Fibroblast of peridontal ligament (primary cell): ENCODE data around the gene CPT1C.
"Not testable (repeated sequence)": the region's sequence is repeated elsewhere in the genome, so short reads cannot be mapped to it uniquely, and the experiment has no call there.

Source experiments
- DNase-seq: peaks from one replicate; pipeline ENCODE4 v3.0.0-alpha.2; 2010; ENCODE audit errors: extremely low read depth

Gene CPT1C

DNA sequence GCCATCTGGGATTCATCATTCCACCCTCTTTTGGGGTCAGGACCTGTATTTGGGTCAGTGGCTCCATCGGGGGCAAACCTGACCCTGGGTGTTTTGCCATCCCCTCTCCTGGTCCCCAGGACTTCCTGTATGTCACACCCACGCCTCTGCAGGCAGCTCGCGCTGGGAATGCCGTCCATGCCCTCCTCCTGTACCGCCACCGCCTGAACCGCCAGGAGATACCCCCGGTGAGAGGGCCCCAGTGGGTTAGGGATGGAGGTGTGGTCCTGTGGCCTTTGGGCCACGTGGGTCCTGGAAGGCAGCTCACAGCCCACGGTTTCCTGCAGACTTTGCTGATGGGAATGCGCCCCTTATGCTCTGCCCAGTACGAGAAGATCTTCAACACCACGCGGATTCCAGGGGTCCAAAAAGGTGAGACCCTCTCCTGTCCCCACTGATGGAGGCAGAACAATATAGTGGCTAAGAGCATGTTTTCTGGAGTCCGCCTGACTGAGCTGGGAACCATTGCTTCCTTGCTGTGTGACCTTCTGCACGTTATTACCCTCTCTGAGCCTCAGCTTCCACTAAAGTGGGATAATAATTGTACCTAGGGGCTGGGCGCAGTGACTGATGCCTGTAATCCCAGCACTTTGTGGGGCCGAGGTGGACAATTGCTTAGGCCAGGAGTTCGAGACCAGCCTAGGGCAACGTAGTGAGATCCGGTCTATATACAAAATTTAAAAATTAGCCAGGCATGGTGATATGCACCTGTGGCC is 14.1 kb downstream of the CPT1C start:
- DNase-seq: no peak

DNA sequence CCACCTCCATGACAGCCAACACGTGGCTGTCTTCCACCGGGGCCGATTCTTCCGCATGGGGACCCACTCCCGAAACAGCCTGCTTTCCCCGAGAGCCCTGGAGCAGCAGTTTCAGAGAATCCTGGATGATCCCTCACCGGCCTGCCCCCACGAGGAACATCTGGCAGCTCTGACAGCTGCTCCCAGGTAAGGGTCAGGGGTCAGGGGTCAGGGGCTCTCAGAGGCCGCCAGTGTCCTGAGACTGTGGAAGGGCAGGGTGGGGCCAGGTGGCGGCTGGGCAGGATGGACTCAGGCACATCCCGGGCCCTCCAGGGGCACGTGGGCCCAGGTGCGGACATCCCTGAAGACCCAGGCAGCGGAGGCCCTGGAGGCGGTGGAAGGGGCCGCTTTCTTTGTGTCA is 15.0 kb downstream of the CPT1C start:
- no peak for DNase-seq

DNA sequence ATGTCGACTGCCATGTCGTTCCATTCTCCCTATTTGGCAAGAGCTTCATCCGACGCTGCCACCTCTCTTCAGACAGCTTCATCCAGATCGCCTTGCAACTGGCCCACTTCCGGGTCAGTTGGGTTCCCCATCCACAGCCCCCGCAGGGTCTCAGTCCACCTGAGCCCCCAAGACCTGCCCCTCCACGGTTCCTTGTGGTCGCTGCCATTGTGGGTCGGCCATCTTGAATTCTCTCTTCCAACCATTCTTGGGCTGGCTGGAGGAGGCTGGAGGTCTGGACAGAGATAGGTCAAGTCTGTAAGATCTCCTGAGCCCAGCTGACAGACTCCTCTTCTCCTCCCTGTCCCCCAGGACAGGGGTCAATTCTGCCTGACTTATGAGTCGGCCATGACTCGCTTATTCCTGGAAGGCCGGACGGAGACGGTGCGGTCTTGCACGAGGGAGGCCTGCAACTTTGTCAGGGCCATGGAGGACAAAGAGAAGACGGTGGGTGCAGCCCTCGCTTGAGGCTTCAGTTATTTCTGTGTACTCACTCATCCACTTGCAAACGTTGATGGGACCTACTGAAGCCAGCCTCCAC is 19.5 kb downstream of the CPT1C start:
- DNase-seq: peak; percentile 31

DNA sequence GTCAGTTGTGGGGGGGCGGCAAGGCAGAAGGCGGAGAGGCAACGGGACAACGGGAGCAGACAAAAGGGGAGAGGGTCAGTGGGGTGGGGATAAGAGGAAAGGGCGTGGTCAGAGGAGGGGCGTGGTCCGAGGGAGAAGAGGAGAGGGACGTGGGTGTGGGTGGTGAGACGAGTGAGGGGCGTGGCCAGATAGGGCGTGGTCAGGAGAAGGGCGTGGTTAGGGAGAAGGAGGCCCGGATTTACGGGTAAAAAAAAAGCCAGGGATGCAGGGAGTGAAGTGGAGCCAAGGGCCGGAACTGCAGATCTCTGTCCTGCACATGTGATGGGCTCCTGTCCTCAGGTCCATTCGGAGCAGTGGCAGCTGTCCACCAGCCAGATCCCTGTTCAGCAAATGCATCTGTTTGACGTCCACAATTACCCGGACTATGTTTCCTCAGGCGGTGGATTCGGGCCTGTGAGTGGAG is 21.5 kb downstream of the CPT1C start:
- no peak for DNase-seq

GRCh38 chr19:49713236-49713845 is 22.4 kb downstream of the CPT1C start:
- no peak for DNase-seq

DNA sequence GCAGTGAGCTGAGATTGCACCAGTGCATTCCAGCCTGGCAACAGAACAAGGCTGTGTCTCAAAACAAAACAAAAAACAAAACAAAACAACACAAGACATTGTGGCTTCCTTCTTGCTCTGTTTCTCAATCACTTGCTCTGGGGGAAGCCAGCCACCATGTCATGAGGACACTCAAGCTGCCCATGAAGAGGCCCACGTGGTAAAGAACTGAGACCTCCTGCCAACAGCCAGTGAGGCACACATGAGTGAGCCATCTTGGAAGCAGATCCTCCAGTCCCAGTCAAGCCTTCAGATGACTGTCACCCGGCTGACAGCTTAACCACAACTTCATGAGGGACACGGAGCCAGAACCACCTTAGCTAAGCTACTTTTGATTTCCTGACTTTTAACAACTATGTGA is 25.2 kb downstream of the CPT1C start:
- DNase-seq: no peak

DNA sequence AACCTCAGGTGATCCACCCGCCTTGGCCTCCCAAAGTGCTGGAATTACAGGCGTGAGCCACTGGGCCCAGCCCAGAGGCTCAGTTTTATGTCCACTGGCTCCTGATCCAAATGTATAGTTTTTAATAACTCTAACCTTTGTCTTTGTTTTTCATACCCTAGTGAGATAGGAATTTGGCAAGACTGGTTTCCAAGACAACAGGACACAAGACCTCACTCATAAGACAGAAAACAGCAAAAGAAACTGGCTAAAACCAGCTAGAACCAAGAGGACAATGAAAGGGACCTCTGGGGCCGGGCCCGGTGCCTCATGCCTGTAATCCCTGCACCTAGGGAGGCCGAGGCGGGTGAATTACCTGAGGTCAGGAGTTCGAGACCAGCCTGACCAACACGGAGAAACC is 27.6 kb downstream of the CPT1C start:
- DNase-seq: peak; percentile 25

GRCh38 chr19:49718991-49719390 is 28.1 kb downstream of the CPT1C start:
- DNase-seq: no peak

GRCh38 chr19:49719420-49719819 is 28.5 kb downstream of the CPT1C start:
- not testable (repeated sequence) for DNase-seq

DNA sequence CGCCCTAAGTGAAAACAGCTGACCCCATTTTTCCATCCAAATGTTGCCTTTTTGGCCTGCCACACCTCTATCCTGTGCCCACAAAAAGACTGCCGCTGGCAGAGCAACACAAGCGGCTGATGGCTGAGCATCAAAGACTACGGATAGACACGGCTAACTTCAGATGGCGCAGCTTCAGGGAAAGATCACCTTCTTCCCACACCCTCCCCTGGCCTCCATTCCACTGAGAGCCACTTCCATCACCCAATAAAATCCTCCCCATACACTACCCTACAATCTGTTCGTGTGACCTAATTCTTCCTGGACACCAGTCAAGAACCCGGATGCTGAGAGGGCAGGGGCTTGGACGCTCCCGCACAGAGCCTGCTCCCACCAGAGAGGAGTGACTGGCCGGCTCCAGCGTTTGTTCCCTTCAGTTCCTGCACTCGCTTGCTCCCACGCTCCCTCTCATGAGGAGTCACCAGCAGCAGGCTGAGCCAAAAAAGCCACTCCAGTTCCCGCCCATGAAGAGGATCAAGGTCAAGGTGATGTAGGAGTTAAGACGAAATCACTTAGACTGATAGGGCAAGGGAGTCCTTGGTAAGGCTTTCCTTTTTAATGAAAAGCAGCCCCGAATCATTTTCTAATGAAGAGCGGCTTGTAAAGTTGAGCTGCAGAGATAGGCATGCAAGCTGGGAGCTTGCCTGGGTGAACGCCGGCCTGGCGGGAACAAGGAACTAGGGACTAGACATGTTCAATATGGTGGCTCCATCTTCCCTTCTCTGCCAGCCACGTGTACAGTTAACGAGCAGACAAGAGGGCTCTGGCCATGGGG is 36.5 kb downstream of the CPT1C start:
- DNase-seq: peak; percentile 11

DNA sequence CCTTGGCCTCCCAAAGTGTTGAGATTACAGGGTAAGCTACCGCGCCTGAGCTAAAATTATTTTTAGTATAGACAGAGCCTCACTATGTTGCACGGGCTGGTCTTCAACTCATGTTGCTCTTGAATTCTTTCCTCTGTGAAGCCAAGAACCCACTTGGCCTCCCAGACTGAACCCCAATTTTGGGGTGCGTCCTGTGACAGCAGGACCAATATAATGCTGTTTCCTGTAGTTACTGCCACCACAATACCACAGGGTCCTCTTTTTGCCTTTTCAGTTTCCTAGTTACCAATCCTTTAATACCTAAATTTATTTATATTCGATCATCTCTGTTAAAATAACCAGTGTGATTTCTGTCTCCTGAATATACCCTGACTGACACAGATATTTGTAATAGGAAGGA is 39.2 kb downstream of the CPT1C start:
- no peak for DNase-seq

- no peak for DNase-seq
These were observed 47.4 kb downstream of the CPT1C start for GRCh38 chr19:49738268-49738667.

DNA sequence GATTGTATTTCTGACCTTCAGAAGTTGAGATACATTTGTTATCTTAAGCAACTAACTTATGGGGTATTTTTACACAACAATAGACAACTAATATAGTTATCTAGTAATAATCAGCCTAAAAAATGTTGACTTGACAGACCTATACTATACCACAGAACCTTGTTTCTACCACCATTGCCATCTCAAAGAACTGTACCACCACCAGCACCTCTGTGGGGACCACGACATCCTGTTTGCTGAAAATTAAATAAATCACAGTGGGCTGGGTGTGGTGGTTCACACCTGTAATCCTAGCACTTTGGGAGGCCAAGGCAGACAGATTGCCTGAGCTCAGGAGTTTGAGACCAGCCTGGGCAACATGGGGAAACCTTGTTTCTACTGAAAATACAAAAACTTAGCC is 48.2 kb downstream of the CPT1C start:
- no peak for DNase-seq

DNA sequence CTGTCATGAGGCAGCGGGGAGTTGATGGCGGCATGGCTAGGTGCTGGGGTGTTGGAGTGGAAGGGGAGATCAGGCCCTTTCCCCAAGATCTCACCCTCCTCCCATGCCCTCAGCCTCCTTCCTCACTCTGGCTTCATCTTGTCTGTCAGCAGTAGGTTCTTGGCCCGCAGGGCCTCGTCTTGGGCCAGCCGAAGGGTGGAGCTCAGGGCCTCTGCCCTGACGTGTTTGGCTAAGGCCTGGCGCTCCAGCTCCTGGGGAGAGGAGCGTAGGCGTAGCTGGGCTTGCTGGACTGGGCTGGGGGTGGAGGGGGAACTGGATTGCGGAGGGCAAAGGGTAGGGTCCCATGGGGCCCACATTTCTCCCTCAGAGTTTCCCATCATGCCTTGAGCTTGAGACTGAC is 49.0 kb downstream of the CPT1C start:
- no peak for DNase-seq

- DNase-seq: peak; percentile 15
These were observed 50.4 kb downstream of the CPT1C start for GRCh38 chr19:49741210-49741844.

DNA sequence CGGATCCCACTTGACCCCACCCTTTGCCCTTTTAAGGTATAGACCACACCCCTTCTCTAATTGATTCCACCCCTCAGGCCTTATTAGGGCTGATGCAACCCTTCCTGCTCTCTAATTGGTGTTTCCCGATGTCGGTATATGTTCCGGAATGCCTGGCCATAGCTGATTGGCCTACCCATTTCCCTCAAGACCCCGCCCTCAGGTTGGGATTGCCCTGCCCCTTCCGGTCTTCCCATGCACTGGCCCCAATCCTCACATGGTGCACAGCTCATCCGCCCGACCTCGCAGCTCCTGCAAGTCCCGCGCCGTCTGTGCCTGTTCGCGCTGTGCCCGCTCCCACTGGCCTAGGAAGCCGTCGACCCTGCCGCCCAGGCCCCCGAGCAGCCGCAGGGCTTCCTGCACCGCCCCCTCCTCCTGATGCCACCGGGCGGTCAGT is 54.0 kb downstream of the CPT1C start:
- DNase-seq: no peak

DNA sequence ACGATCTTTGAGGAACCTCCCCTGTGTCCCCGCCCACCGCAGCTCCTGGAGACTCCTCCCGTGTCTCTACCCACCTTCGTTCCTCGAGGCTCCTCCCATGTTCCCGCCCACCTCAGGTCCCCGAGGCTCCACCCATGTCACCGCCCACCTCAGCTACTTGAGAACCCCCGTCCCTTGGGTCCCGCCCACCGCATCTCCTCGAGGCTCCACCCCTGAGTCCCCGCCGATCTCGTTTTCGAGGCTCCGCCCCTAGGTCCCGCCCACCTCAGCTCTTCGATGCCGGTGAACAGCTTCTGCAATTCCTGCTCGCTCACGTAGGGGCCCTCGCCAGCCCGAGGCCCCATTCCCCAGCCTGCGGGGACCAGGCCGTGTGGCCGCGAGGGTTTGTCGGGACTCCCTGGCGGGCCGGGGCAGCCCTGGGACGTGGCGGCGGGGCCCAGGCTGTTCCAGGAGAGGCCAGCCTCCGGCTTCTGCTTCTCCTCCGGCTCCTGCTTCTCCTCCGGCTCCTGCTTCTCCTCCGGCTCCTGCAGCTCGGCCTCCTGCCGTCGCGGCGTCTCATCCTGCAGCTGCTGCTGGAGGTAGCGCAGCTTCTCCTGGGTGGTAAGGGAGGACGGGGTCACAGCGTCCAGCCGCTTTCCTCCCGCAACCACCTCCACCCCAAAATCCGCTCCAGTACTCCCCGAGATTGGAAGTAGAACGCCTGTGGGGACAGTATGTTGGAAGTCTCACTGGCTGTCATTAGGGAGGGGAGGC is 55.5 kb downstream of the CPT1C start:
- no peak for DNase-seq

GRCh38 chr19:49749055-49749716 is 58.3 kb downstream of the CPT1C start:
- DNase-seq: peak; percentile 29

GRCh38 chr19:49749771-49750170 is 58.9 kb downstream of the CPT1C start:
- DNase-seq: peak; percentile 66

DNA sequence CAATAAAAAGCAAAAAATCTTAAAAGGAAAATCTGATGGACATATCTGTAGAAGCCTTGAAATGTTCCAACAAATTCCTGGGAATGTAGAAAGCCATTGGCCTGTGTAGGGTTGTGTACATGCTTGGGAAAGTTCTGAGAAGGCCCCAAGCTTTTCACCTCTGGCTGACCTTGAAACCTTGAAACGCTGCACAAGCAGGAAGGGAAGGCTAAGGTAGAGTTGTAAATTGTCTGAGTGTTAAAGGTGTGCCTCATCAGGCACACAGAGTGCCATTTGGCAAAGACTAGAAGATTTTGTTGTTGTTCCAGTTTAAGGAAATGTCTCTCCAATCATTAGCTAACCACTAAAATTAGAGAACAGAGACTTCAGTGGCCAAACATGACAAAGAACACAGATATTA is 61.8 kb downstream of the CPT1C start:
- no peak for DNase-seq
